Measurements from ENCODE around the gene SAMD14.

GRCh38 chr17:50080827-50081226, 49.1 kb downstream of the SAMD14 start:
- TF ChIP-seq CEBPB (IDR thresholded peaks at IDR 0.05; ENCODE audit: low read depth, low read length) (no peak), SMC3 (IDR thresholded peaks at IDR 0.05; ENCODE audit: low read depth, low read length) (no peak), CTCF (conservative IDR thresholded peaks at IDR 0.05; ENCODE audit: low read depth, low read length) (no peak), POLR2A (IDR thresholded peaks at IDR 0.05; ENCODE audit: low read depth, low read length) (no peak), MXI1 (IDR thresholded peaks at IDR 0.05; ENCODE audit: borderline replicate concordance, low read depth, low read length) (no peak), BHLHE40 (IDR thresholded peaks at IDR 0.05; ENCODE audit: low read depth, low read length) (no peak), MAZ (IDR thresholded peaks at IDR 0.05; ENCODE audit: borderline replicate concordance, low read depth, low read length) (no peak), MAFK (IDR thresholded peaks at IDR 0.05; ENCODE audit: low read depth, low read length) (no peak), RAD21 (IDR thresholded peaks at IDR 0.05; ENCODE audit: low read length) (no peak)
- TF ChIP-seq, protein P1, sequence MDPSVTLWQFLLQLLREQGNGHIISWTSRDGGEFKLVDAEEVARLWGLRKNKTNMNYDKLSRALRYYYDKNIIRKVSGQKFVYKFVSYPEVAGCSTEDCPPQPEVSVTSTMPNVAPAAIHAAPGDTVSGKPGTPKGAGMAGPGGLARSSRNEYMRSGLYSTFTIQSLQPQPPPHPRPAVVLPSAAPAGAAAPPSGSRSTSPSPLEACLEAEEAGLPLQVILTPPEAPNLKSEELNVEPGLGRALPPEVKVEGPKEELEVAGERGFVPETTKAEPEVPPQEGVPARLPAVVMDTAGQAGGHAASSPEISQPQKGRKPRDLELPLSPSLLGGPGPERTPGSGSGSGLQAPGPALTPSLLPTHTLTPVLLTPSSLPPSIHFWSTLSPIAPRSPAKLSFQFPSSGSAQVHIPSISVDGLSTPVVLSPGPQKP (IDR thresholded peaks at IDR 0.05; ENCODE audit: borderline replicate concordance, low read depth, low read length): no peak
